Measurements from ENCODE around the gene RBM5.

Gene RBM5

DNA sequence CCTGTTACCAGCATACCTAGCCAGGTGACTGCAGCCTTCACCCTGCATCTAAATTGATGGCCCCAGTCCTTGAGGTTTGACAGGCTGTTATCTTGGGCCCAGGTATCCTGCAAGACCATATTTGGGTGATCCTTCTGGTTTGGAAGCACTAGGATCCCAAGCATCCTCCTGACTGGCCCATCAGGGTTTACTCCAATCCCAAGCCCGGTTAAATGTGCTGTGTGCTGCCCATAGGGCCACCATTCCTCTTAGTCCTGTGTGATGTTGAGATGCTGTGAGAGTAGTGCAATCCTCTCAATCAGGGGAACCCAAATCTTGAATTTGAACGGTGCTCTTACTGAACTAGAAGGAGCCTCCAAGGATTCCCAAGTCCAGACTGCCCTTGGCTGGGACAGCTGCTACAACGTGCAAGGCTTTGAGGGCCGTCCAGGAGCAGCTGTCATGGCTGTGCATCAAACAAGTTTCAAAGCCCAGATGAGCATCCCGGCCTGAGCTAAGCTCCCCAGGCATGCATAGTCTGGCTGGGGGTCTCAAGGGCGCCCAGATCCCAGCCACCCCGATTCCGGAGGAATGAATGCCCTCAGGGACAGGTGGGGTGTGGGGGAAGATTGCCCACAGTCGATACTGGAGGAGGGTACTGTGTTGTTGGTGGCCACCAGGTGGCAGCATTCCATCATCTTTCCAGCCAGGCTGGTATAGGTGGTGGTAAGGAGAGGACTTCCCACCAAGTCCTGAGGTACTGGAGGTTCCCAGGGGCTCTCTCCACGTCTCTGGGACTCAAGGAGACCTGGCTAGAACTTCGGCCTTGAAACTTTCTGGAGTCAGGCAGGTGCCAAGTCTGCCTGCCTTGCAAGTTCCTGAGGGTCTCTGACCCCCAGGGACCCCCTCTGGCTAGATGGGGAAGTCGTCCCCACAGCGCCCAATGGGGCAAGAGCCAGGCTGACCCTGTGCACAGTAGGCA, 32.6 kb downstream of the RBM5 start:
- DNase-seq = peak; percentile 72

DNA sequence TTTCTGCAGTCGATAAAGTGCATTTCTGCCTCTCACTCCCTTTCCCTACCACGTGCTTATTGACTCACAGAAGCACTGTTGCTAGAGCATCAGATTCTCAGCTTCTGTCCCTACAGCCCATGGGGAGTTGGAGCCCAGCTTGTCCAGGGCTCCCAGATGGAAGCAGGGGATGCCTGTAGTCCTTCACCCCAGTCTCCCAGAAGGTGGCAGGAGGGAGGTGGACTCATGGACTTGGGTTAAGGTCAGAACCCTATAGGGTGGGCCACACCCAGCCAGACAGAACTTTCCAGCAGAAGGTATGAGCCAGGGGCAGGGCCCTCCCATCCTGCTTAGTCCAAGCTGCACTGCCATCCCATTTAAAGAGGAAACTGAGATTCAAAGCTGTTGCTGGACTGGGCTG, 33.4 kb downstream of the RBM5 start:
- no peak for DNase-seq

DNA sequence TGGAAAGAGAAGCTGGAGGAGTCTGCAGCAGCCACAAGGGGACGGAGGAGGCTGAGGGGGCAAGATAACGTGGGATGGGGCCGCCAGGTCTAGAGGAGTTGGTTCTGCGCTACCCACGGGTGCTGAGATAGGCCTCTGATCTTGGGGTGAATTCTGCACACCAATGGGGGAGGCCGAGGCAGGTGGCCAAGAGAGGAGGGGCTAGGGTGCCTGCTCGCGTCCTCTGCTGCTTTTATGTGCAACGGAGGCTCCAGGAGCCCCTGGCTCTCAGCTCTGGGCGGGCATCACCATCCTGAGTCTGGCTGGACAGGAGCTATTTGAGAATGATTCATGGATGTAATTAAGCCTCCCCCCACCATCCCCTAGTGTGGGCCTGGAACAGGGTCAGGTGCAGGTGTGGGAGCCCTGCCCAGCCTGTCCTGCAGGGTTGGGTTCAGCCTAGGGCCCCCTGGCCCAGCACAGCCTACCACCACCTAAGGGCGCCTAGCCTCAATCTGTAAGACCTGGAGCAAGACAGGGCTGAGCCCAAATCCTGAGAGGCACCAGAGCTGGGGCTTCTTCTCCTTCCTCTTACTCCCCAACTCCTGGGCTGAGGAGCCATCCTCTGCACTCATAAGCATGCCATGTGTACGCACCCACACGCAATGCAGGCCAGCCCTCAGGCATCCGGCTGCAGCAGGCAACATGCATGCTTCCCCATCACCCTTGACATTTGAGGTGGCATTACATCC, 34.1 kb downstream of the RBM5 start:
- no peak for DNase-seq

DNA sequence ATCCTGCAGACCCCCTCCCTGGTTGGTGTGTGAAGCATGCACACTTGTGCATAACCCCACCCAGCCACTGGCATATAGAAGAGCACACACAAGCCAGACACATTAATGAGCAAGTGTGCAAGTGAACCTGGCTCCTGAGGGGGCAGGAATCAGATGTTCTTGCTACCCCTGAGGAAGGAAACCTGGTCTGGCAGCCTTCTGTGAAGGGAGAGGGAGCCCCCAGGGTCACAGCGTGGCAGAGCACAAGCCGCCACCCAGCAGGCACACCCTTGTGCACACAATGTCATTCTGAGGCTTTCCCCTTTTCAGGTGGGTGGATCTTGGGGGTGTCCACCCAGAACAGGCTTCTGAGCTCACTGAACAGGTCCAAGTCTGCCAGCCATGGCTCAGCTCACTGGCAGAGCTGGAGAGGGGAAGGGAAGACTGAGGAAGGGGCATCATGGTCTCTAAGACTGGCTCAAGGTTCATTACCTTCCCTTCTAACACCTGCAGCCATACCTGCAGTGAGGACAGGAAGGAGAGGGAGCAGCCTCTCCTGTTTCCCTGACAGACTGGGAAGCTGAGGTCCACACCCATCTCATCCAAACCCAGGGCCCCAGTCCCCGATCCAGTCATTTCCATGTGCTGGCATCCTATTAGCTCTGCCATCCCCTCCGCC, 34.8 kb downstream of the RBM5 start:
- DNase-seq = no peak

DNA sequence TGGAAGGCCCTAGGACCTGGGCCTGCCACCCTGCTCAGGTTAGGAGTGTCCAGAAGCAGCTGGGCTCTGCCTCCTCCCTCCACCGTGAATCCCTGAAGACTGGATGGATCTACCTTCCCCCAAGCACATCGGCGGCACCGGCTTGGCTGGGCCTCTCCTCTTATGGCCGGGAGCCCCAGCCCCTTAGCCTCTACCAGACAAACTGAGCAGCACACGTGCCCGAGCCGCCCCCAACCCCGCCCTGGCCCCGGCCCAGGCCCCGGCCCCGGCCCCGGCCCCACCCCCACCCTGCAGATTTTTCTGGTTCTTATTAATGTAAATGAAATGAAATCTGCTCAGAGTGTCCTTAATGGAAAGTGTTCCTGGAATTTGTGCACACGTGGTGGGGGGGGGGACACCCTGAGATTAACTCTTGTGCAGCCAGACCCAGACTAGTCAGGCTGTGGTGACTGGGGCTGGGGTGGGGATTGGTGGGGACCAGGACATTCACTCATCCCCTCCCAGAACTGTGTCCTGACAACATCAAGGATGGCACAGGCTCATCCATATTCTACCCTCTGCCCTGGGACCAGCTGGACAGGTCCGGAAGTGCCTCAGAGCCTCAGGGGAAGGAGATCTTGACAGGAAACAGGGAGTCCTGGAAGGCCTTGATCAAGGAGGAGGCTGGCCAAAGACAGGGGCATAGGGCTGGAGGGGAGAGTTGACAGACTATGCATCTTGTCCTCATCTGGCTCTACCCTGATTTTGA, 35.5 kb downstream of the RBM5 start:
- no peak for DNase-seq

DNA sequence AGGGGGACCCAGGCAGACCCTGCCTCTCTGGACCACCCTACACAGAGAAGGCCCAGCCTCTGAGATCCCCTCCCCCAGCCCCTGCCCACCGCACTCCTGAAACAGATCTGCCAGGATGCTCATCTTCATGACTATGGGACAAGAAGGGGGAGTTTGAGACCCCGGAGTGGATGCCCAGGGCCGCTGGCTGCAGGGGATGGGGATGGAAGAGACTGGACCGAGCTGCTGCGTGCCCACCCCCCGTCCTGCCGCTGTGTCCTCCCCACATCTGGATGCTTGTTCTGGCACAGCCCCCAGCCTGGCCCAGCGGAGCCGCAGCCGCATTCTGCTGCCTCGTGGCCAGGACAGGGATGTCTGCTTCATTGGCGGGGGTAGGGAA, 36.1 kb downstream of the RBM5 start:
- DNase-seq = no peak

DNA sequence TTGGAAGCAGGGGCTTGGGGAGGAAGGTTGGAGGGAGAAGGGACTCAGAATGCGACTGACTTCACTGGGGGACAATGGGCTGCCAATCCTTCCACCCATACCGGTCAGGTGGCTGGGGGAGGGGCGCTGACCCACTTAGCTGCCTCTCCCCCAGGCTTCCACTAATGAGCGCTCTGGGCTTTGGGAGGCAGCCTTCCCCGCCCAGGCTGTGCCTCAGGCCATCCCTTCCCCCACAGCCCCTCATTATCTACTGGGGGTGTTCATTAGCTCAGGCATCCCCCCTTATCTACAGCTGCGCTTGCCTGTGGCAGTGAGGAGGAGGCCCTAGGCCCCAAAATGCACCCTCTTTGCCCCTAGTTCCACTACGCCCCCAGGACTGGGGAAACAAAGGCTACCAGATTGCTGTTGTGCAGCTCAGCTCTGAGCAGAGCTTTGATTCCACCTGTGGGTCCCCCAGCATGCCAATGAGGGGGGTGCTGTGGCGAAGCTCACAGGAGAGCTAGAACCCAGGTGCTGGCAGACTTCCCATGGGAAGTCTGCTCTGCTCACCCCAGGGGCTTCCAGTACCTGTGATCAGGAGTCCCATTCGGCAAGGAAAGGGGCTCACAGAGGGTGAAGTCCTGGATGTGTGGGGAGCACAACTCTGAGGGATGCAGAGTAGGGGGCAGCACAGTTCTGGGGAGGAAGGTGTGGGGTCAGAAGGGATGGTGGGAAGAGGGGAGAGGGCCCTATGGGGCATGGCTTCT, 37.0 kb downstream of the RBM5 start:
- DNase-seq = no peak

DNA sequence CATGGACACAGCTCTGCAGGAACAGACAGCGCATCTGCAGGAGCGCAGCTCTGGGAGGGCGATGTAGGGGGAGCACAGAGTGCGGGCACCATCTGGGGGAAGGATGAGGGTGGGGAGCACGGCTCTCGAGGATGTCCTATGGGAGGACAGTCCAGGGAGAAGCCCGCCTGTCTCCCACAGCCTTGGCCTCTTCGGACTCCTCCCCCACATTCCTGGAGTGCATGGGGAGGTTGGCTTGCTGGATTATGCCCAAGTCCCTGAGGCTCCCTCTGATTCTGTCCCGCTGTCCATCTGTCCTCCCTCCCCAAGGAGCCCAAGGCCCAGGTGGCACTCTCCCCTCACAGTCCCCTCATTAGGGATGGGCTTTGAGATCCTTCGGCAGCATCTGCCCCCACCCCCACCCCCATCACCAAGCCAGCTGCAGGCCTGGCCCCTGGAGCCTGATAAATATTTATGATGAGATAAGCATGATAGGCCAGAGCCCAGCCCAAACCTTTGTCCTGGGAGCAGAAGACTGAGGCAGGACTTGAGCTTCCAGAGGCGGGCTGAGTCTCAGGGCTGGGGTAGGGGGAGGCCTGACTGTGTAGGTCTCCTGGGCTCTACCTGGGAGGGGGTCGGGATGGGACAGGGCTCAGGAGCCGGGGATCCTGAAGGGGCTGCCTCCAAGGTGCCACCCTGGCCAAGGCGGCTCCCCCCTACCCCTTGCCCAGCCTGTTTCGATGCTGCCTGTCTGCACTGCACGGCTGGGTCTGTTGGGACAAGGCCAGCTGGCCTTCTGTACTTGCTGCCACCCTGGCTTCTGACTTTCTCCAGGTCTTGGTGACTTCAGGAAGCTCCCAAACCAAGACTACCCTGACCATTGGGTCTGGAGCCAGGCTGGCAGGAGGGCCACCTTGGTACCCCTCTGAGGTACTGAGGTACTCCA, 37.8 kb downstream of the RBM5 start:
- DNase-seq = no peak

DNA sequence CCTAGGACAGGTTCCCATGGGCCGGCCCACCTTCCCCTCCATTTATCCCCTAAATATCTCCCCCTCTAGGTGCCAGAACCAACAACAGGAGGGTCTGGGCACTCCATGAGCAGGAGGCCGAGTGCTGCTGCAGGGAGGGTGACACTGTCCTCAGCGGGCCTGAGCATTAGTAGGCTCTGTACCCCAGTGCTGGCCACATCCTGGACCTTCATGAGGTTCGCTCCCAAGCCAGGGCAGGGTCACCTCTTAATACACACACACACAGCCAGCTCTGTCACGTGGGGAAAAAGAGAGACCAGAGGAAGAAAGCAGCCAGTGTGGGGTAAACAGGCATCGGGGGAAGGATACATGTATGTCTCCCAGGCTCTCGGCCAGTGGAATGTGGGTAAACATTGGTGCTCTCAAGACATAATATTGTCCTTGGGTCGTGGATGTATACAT, 38.6 kb downstream of the RBM5 start:
- no peak for DNase-seq

DNA sequence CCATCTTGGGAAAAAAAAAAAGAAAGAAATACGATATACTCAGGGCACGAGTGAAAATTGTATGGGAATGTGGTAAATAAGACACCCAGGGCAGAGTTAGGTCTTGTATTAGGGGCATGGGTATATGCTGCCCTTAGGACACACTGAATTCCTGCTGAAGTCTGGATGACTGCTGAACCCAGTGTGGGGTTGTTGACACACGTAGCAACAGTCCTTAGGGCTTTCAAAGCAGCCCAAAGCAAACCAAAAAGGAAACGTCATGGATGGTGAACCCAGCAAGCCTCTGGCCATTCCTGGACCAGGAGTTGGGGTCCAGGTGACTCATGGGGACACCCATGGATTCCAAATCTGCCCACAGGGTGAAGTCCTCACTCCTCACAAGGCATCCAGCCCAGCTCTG, 39.3 kb downstream of the RBM5 start:
- no peak for DNase-seq

DNA sequence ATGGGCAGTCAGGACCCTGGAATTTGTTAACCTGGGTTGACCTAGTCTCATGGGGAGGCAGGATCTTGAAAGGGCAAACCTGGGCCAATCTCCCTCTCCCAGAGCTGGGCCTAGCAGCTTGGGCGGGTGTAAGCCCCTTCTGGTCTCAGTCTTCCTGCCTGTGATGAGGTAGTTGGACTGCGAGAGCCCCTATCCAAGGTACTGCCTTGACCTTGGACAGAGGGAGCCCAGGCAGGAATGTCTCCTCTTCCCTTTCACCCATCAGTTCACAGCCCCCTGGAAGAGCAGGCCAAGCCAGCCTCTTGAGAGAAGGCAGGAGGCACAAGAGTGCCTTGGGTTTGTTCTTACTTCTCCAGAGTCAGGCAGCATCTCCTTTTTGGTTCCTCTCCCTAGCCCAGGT, 41.7 kb downstream of the RBM5 start:
- no peak for DNase-seq

DNA sequence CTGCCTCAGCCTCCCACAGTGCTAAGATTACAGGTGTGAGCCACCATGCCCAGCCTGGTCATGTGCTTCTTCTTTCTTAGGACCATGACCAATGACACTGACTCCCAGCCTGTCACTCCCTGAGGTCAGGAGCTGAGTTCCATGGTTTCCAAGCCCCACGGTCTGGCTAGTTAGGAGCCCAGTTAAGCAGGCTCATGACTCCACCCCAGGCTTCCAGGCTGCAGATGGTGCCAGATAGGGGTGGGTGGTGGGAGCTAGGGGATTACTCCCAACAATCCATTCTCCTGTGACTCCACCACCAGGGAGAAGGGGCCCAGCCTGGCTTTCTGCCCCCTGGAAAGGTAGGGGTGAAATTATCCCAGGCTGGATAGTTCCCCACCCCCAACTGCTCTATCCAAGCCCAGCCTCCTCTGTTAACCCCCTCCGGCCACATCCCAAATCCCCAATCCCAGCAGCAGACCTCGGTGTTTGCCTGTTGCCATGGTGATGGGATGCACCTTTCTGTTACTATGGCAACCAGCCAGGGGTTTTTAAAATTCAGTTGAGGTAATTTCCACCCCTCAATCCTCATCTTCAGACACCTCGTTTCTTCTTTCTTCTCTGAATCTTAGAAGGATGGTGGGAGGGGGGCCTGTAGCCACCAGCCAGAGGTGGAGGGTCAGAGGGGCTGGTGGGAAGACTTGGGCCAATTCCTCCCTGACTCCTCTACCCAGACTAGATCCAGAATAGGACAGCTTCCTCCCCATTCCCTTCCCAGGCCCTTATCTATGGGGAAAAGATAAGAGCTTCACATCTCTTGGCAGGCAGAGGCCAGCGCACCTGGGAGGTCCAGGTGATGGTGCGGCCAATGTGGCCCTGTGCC, 43.9 kb downstream of the RBM5 start:
- no peak for DNase-seq

DNA sequence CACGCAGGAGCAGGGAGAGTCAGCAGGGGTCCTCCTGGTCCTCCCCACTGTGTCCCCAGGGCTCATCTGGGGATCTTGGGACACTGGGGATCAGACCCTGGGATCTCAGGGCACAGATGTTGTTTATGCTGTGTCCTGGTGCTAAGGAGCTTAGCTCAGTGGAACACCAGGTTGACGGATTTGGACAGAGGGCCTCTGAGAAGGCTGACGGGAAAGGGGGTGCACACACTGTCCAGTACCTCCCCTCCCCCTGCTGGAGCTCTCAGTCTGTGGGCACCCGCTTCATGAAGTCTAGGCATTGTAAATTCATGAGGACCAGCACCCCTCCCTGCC, 44.5 kb downstream of the RBM5 start:
- no peak for DNase-seq

DNA sequence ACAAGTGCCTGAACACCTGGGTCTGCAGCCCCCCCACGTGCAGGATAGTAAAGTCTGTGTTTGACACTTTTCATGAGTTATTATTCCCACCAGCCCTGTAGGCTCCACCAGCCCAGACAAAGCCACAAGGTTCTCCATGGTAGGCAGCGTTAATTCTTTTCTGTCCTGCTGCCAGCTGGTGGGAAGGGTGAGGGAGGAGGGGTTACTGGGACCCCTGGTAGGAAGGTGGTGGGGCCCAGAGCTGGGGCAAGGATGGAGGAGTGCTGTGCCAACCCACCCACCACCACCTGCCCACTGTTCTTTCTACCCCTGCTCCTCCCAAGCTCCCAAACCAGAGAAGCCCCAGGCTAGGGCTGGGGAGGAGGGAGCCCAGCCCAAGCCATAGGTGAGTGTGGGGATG, 45.6 kb downstream of the RBM5 start:
- DNase-seq = no peak

DNA sequence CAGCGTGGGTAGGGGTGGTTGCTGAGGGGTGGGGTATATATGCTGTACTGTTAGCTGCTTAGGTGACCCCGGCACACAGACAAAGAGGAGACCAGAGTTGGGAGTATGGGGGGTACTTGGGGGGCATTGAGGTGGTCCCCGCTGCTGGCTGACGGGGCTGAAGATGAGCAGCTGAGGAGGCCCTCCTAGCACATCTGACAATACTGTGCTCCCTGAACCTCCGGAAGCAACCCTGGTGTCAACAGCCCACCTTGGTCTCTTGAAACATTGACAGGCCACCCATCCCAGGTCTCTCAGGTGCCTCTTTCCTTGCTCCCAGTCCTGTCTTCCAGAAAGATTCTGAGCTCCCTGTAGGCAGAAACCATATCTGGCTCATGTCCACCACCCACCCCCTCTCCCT, 47.2 kb downstream of the RBM5 start:
- DNase-seq = no peak

DNA sequence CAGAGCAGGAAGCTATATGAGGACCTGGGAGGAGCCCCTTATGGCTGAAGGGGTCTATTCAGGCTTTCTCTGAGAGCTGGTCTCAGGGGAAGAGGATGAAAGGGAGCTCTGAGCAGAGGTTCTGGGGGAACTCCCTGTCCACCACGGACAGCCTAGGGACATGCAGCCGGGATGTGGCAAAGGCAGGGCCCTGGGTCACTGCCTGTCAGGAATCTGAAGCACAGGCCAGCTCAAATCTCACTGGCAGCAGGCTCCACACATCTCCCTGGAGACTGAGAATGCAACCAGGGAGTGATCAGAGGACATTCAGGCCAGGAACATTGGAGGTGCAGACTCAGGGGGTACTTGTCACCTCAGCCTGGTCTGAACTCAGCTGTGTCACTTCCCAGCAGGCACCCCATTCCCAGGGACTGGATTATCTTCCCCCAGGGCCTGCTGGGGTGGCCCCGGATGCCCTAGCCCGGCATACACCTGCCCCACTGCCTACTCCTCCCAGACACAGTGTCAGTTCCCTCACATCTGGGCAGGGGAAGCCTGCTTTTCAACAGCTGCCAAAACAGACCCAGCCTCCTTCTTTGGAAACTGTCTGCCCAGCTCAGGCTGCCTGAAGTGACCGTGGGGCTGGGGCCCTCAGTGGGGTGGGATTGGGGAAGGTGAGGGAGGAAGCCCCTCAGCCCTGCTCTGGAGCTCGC, 48.1 kb downstream of the RBM5 start:
- no peak for DNase-seq

DNA sequence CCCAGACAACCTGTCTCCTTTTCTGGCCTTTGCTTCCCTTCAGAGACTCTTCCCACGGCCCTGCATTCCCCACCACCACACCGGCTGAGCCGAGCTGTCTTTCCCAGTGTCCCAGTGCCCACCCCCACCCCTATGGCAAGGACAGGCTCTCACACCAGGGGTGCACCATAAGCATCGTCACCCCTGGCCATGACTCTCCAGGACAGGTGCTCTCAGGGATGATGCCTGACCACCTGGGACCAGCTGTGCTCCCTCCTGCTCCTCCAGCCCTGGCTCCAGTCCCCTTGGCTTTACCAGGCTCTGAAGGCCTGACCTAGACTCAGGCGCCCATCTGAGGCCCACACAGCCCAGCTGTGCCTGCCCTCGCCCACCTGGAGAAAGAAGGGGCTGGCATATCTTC, 48.8 kb downstream of the RBM5 start:
- DNase-seq = no peak

DNA sequence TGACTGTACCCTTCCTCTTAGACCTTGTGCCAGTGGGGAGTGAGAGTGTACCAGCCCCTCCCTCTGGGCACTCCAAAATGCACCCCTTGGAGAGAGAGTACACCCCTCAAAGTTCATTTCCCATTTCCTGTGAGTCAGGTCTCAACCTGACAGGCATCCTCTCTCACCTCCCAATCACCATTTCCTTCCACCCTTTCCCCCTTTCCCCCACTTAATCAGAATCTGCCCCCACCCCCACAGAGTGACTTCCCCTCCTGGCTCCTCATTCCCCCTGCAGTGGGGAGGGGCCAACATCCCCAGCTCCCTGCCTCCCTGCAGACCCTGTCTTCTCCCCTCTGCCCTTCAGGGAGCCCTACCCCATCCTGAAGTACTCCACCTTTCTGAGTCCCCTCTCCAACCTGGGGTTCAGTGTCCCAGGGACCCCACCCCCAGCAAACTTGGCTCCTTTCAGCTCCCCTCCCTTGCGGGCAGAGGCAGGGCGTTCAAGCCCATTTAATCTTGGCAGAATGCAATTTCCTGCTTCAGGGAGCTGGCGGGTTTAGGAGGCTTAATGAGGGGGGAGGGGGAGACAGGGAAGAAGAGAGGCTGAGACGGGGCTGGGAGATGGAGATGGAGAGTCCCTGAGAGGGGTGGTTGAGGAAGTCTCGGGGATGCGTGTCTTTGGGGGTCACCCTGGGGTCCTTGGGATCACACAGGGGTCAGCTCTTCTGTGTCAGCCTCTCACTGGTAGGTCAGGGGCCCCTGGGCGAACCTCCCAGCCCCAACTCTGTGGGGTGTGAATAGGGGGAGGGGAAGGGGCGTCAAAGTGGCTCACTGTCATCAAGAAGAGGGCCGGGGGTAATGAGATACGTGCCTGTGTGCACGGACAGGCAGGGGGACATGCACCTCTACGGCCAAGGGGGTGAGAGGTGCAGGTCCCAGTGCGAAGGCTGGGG, 49.8 kb downstream of the RBM5 start:
- DNase-seq = no peak

Data from CD4-positive, alpha-beta T cell treated with Interleukin-10 for 1 hour (primary cell).